Neural crest cell (in vitro differentiated cells): ENCODE measurements around the gene MMP14. TPM values are rescaled to one million over a fixed set of nuclear protein-coding genes. Genes with fewer than 3 reads are reported as not detected.

Experiments used
- DNase-seq: peaks from one replicate; pipeline ENCODE4 v3.0.0; 2021; ENCODE audit warnings: low read depth, mixed read lengths, low spot score
- H3K27ac Mint-ChIP-seq: one replicate; pipeline ENCODE4 v1.8.0; 2021; ENCODE audit warnings: mild to moderate bottlenecking, mixed read lengths; ENCODE audit not compliant: unreplicated experiment
- H3K27me3 Mint-ChIP-seq: 2 replicates; pipeline ENCODE4 v1.8.0; 2021; ENCODE audit warnings: low read depth, mild to moderate bottlenecking, mixed read lengths
- H3K36me3 Mint-ChIP-seq: 2 replicates; pipeline ENCODE4 v1.8.0; 2021; ENCODE audit warnings: low read depth, mild to moderate bottlenecking, mixed read lengths
- H3K4me1 Mint-ChIP-seq: 2 replicates; pipeline ENCODE4 v1.8.0; 2021; ENCODE audit warnings: mixed read lengths
- H3K4me3 Mint-ChIP-seq: one replicate; pipeline ENCODE4 v1.8.0; 2021; ENCODE audit warnings: mild to moderate bottlenecking, mixed read lengths
- H3K9me3 Mint-ChIP-seq: 2 replicates; pipeline ENCODE4 v1.8.0; 2021; ENCODE audit warnings: mixed read lengths
- total RNA-seq: library from RNA; stranded (reverse); gene quantifications from 2 replicates; pipeline ENCODE4 v1.2.1, GENCODE V29; 2021
- TF ChIP-seq, protein P1 (sequence below): fragments of 200-600 bp; sonication (generic); conservative IDR thresholded peaks from 2 replicates; pipeline ENCODE4 v1.5.0; 2021; ENCODE audit warnings: antibody characterized with exemption, mild to moderate bottlenecking

MMP14 gene
- total RNA-seq, 1 donor from 2014 or later = 63.2 TPM

DNA sequence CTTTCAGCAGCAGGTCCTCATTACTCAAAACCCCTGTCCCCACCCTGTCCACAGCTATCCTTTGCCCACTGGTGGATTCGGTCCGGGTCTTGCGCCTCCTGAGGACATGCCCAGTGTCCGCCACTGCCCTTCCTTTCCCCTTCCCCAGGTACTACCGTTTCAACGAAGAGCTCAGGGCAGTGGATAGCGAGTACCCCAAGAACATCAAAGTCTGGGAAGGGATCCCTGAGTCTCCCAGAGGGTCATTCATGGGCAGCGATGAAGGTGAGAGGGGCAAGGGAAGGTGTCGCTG lies 8.7 kb downstream of the MMP14 start:
- Mint-ChIP-seq H3K4me3 (no peak overlapping the region), H3K36me3 (peaks cover 4% of the 10 kb centered on the region), H3K27me3 (no peaks in the 10 kb centered on the region), H3K27ac (no peak overlapping the region), H3K9me3 (no peaks in the 10 kb centered on the region), H3K4me1 (peaks cover 25% of the 10 kb centered on the region)
- TF ChIP-seq, protein P1, sequence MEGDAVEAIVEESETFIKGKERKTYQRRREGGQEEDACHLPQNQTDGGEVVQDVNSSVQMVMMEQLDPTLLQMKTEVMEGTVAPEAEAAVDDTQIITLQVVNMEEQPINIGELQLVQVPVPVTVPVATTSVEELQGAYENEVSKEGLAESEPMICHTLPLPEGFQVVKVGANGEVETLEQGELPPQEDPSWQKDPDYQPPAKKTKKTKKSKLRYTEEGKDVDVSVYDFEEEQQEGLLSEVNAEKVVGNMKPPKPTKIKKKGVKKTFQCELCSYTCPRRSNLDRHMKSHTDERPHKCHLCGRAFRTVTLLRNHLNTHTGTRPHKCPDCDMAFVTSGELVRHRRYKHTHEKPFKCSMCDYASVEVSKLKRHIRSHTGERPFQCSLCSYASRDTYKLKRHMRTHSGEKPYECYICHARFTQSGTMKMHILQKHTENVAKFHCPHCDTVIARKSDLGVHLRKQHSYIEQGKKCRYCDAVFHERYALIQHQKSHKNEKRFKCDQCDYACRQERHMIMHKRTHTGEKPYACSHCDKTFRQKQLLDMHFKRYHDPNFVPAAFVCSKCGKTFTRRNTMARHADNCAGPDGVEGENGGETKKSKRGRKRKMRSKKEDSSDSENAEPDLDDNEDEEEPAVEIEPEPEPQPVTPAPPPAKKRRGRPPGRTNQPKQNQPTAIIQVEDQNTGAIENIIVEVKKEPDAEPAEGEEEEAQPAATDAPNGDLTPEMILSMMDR = no peak
- no peak for DNase-seq

GRCh38 chr14:22845821-22846625 lies 9.6 kb downstream of the MMP14 start:
- Mint-ChIP-seq H3K4me3 (peak overlapping the region; percentile 47), H3K9me3 (no peaks in the 10 kb centered on the region), H3K4me1 (peaks cover 25% of the 10 kb centered on the region), H3K27me3 (no peaks in the 10 kb centered on the region), H3K27ac (no peak overlapping the region), H3K36me3 (peaks cover 4% of the 10 kb centered on the region)
- TF ChIP-seq, protein P1 = no peak
- no peak for DNase-seq

GRCh38 chr14:22846811-22847307 lies 10.5 kb downstream of the MMP14 start:
- no peak for DNase-seq
- Mint-ChIP-seq H3K36me3 (no peaks in the 10 kb centered on the region), H3K9me3 (no peaks in the 10 kb centered on the region), H3K27me3 (no peaks in the 10 kb centered on the region), H3K4me3 (no peak overlapping the region), H3K27ac (peak overlapping the region; percentile 78), H3K4me1 (peaks cover 25% of the 10 kb centered on the region)
- TF ChIP-seq, protein P1 = no peak

- Mint-ChIP-seq H3K4me1 (peaks cover 27% of the 10 kb centered on the region), H3K27me3 (no peaks in the 10 kb centered on the region), H3K4me3 (peak overlapping the region; percentile 69), H3K36me3 (no peaks in the 10 kb centered on the region), H3K27ac (peak overlapping the region; percentile 93), H3K9me3 (no peaks in the 10 kb centered on the region)
- TF ChIP-seq, protein P1 = no peak
- no peak for DNase-seq
Measured at GRCh38 chr14:22847661-22848341, 11.4 kb downstream of the MMP14 start.

DNA sequence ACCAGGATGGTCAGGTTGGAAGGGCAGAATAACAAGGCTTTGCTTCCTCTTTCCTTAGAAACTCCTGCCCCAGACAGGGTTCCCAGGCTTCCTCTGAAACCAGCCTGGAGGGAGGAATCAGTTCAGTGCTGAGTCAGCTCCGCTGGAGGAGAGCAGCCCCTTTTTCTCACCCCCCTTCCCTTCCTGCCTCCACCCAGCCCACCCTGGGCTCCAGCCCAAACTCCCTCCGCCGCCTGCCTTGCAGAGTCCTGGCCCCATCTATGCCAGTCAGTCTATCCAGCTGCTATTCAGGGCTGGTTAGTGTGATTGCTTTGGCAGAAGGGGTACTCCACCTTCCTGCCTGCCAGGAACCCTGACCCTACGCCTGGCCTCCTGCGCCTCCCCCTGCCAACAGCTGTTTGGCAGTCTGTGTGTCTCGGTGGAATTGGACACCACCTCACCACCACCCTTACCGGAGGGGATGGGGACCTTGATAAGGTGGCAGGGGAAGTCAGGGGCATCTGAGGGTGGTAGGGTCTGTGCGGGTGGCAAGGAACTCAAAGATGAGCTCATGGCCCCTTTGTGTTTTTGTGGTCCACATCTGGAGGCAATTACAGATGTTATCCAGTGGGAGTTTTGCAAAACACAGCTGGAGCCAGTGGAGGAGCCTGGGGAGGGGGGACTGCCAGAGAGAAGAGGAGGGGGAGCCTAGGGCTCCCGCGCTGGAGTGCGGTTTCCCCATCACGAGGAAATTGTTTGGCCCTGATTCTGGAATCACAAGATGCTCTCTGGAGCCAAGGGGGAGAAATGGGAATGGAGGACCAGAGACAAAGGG lies 12.2 kb downstream of the MMP14 start:
- Mint-ChIP-seq H3K27ac (peak overlapping the region; percentile 95), H3K4me3 (peak overlapping the region; percentile 69), H3K36me3 (no peaks in the 10 kb centered on the region), H3K9me3 (no peaks in the 10 kb centered on the region), H3K4me1 (peaks cover 32% of the 10 kb centered on the region), H3K27me3 (no peaks in the 10 kb centered on the region)
- no peak for DNase-seq
- TF ChIP-seq, protein P1 = no peak
